H9 (cell line): ENCODE data around the gene FHIT. TPM values are rescaled to one million over a fixed set of nuclear protein-coding genes. Genes with fewer than 3 reads are reported as not detected.

Source experiments
- DNase-seq: peaks from one replicate; pipeline ENCODE4 v3.0.0-alpha.2; 2017
- H2AFZ ChIP-seq: one replicate; pipeline ENCODE4 v1.6.1; 2013; ENCODE audit warnings: mild to moderate bottlenecking, low read length, control low read depth, moderate library complexity
- H2AK5ac ChIP-seq: 2 replicates; pipeline ENCODE4 v1.6.1; 2013; ENCODE audit warnings: low read length, control low read depth, mixed read lengths; ENCODE audit not compliant: insufficient read length
- H2BK120ac ChIP-seq: one replicate; pipeline ENCODE4 v1.6.1; 2013; ENCODE audit warnings: low read depth, mild to moderate bottlenecking, low read length, control low read depth, inconsistent platforms; ENCODE audit not compliant: poor library complexity, severe bottlenecking
- H2BK12ac ChIP-seq: 2 replicates; pipeline ENCODE4 v1.6.1; 2013; ENCODE audit warnings: low read length, control low read depth, mixed read lengths, low read depth; ENCODE audit not compliant: insufficient read length
- H2BK15ac ChIP-seq: 2 replicates; pipeline ENCODE4 v1.6.1; 2013; ENCODE audit warnings: low read depth, low read length, control low read depth
- H2BK20ac ChIP-seq: one replicate; pipeline ENCODE4 v1.6.1; 2013; ENCODE audit warnings: low read depth, mild to moderate bottlenecking, low read length, control low read depth, inconsistent platforms; ENCODE audit not compliant: poor library complexity, severe bottlenecking
- H2BK5ac ChIP-seq: 2 replicates; pipeline ENCODE4 v1.6.1; 2013; ENCODE audit warnings: low read length, control low read depth, mixed read lengths; ENCODE audit not compliant: insufficient read length
- H3K14ac ChIP-seq: 2 replicates; pipeline ENCODE4 v1.6.1; 2013; ENCODE audit warnings: low read length, control low read depth; ENCODE audit not compliant: insufficient read depth
- H3K18ac ChIP-seq: 2 replicates; pipeline ENCODE4 v1.6.1; 2013; ENCODE audit warnings: low read depth, mild to moderate bottlenecking, mixed read lengths, low read length, control low read depth; ENCODE audit not compliant: insufficient read length
- H3K23ac ChIP-seq: 2 replicates; pipeline ENCODE4 v1.6.1; 2013; ENCODE audit warnings: low read length, control low read depth, mixed read lengths, low read depth; ENCODE audit not compliant: insufficient read length
- H3K23me2 ChIP-seq: 2 replicates; pipeline ENCODE4 v1.6.1; 2013; ENCODE audit warnings: low read depth, mild to moderate bottlenecking, mixed read lengths, low read length, control low read depth; ENCODE audit not compliant: insufficient read length, poor library complexity, severe bottlenecking
- H3K27ac ChIP-seq: 2 replicates; pipeline ENCODE4 v1.5.1; 2013; ENCODE audit warnings: low read length, control low read depth, mixed read lengths, low read depth; ENCODE audit not compliant: insufficient read length
- H3K27me3 ChIP-seq: 2 replicates; pipeline ENCODE4 v1.6.1; 2013; ENCODE audit warnings: low read length, control low read depth, inconsistent platforms; ENCODE audit not compliant: insufficient read depth
- H3K4ac ChIP-seq: 2 replicates; pipeline ENCODE4 v1.6.1; 2013; ENCODE audit warnings: low read depth, mild to moderate bottlenecking, control low read depth, inconsistent platforms, low read length, moderate library complexity
- H3K4me1 ChIP-seq: 2 replicates; pipeline ENCODE4 v1.6.1; 2013; ENCODE audit warnings: low read length, control low read depth, inconsistent platforms; ENCODE audit not compliant: insufficient read depth
- H3K4me2 ChIP-seq: 2 replicates; pipeline ENCODE4 v1.6.1; 2013; ENCODE audit warnings: low read length, control low read depth, mixed read lengths; ENCODE audit not compliant: insufficient read length, insufficient read depth
- H3K56ac ChIP-seq: 2 replicates; pipeline ENCODE4 v1.6.1; 2013; ENCODE audit warnings: low read depth, mild to moderate bottlenecking, mixed read lengths, low read length, control low read depth; ENCODE audit not compliant: insufficient read length
- H3K79me1 ChIP-seq: 2 replicates; pipeline ENCODE4 v1.6.1; 2013; ENCODE audit warnings: low read depth, mild to moderate bottlenecking, moderate library complexity, low read length, control low read depth, inconsistent platforms; ENCODE audit not compliant: insufficient read depth, poor library complexity, severe bottlenecking
- H3K79me2 ChIP-seq: 2 replicates; pipeline ENCODE4 v1.6.1; 2013; ENCODE audit warnings: low read length, control low read depth, inconsistent platforms; ENCODE audit not compliant: insufficient read depth
- H3K9ac ChIP-seq: 2 replicates; pipeline ENCODE4 v1.6.1; 2013; ENCODE audit warnings: low read length, control low read depth, mixed read lengths; ENCODE audit not compliant: insufficient read length; ENCODE audit errors: extremely low read depth
- H3K9me3 ChIP-seq: one replicate; pipeline ENCODE4 v1.6.1; 2013; ENCODE audit warnings: low read depth, low read length, inconsistent platforms; ENCODE audit not compliant: control insufficient read depth
- H3T11ph ChIP-seq: one replicate; pipeline ENCODE4 v1.6.1; 2013; ENCODE audit warnings: mild to moderate bottlenecking, low read length, control low read depth, inconsistent platforms
- H4K20me1 ChIP-seq: one replicate; pipeline ENCODE4 v1.6.1; 2013; ENCODE audit not compliant: control insufficient read depth, insufficient read length, insufficient read depth
- H4K5ac ChIP-seq: 2 replicates; pipeline ENCODE4 v1.6.1; 2013; ENCODE audit warnings: low read depth, mild to moderate bottlenecking, mixed read lengths, low read length, control low read depth; ENCODE audit not compliant: insufficient read length
- H4K8ac ChIP-seq: replicated peaks from 2 replicates; pipeline ENCODE4 v1.6.1; 2013; ENCODE audit warnings: low read length, control low read depth, mixed read lengths, low read depth; ENCODE audit not compliant: insufficient read length
- H4K91ac ChIP-seq: 2 replicates; pipeline ENCODE4 v1.6.1; 2013; ENCODE audit warnings: low read depth, mild to moderate bottlenecking, moderate library complexity, mixed read lengths, low read length, control low read depth; ENCODE audit not compliant: insufficient read length
- H3K27ac Mint-ChIP-seq, 3 experiments: 2 replicates in 2 of 3; 3 replicates in 1 of 3; pipeline ENCODE4 v1.8.0; 2020 to 2021; ENCODE audit warnings: mixed read lengths in 3 of 3, mild to moderate bottlenecking in 1 of 3, moderate library complexity in 1 of 3
- H3K27me3 Mint-ChIP-seq: 2 replicates; pipeline ENCODE4 v1.8.0; 2021; ENCODE audit warnings: low read depth, mild to moderate bottlenecking, moderate library complexity, mixed read lengths
- H3K36me3 Mint-ChIP-seq, 3 experiments: 2 replicates in 2 of 3; 3 replicates in 1 of 3; pipeline ENCODE4 v1.8.0; 2020 to 2021; ENCODE audit warnings: low read depth in 3 of 3, mixed read lengths in 3 of 3; ENCODE audit not compliant: insufficient read depth in 1 of 3
- H3K4me1 Mint-ChIP-seq, 2 experiments: 2 replicates each; pipeline ENCODE4 v1.8.0; 2020; ENCODE audit warnings: mixed read lengths in 2 of 2
- H3K4me3 Mint-ChIP-seq, 2 experiments: 2 replicates in 1 of 2; 3 replicates in 1 of 2; pipeline ENCODE4 v1.8.0; 2020 to 2021; ENCODE audit warnings: mild to moderate bottlenecking in 2 of 2, mixed read lengths in 2 of 2, moderate library complexity in 1 of 2
- H3K9me3 Mint-ChIP-seq, 2 experiments: 2 replicates in 1 of 2; 3 replicates in 1 of 2; pipeline ENCODE4 v1.8.0; 2020; ENCODE audit warnings: mild to moderate bottlenecking in 2 of 2, mixed read lengths in 2 of 2, moderate library complexity in 1 of 2
- CTCF ChIP-seq: fragments of 200-600 bp; sonication (generic); conservative IDR thresholded peaks from 3 replicates; pipeline ENCODE4 v1.8.0; 2021; ENCODE audit warnings: antibody characterized with exemption, mild to moderate bottlenecking
- WGBS: extraction: QIAGEN DNeasy Blood & Tissue Kit; methylation state at CpG from one replicate; pipeline ENCODE4 v1.1.7; 2013; ENCODE audit warnings: missing lambda C conversion rate, low lambda C conversion rate, mixed read lengths; ENCODE audit not compliant: insufficient read length; ENCODE audit errors: extremely low coverage; 5-methylcytosine and 5-hydroxymethylcytosine counted together
- total RNA-seq: library from RNA; stranded (reverse); gene quantifications from 2 replicates; pipeline ENCODE4 v1.2.1, GENCODE V29; 2021

FHIT gene
- total RNA-seq, 1 experiment from 2014 or later: 3.0 TPM

GRCh38 chr3:60531759-60532158 is 719.5 kb downstream of the FHIT start:
- DNase-seq: no peak
- Histone ChIP-seq H3K4me2 (no peak overlapping the region), H2BK12ac (no peak overlapping the region), H4K20me1 (no peaks in the 10 kb centered on the region), H3K79me1 (no peaks in the 10 kb centered on the region), H3K27ac (no peak overlapping the region), H2BK120ac (no peak overlapping the region), H4K5ac (no peak overlapping the region), H4K91ac (no peak overlapping the region), H3K9me3 (no peaks in the 10 kb centered on the region), H2BK20ac (no peak overlapping the region), H2AFZ (no peak overlapping the region), H2BK15ac (no peak overlapping the region), H3K4me1 (no peaks in the 10 kb centered on the region; the same call in 1 of the 2 replicates), H3K23ac (no peak overlapping the region), H2BK5ac (no peak overlapping the region), H4K8ac (no peak overlapping the region), H3K14ac (no peak overlapping the region), H3K4ac (no peak overlapping the region), H3T11ph (no peak overlapping the region), H3K27me3 (no peaks in the 10 kb centered on the region), H3K23me2 (no peaks in the 10 kb centered on the region), H3K79me2 (no peaks in the 10 kb centered on the region), H3K56ac (no peak overlapping the region), H3K18ac (no peak overlapping the region), H2AK5ac (no peak overlapping the region), H3K9ac (no peak overlapping the region)
- H3K4me3 Mint-ChIP-seq: no peak overlapping the region
- no peaks in the 10 kb centered on the region; a peak in 1 of 7 replicates for H3K36me3 Mint-ChIP-seq
- H3K27me3 Mint-ChIP-seq: no peaks in the 10 kb centered on the region
- no peaks in the 10 kb centered on the region for H3K9me3 Mint-ChIP-seq
- no CpG with 5 or more reads among the region's 5 CpGs for WGBS
- TF ChIP-seq CTCF: no peak
- H3K27ac Mint-ChIP-seq: no peak overlapping the region
- peaks cover 0 to 6% of the 10 kb centered on the region in 2 experiments; a peak in 2 of 4 replicates for H3K4me1 Mint-ChIP-seq
